ENCODE data around the gene CCR9. TPM values are rescaled to one million over a fixed set of nuclear protein-coding genes. Genes with fewer than 3 reads are reported as not detected.

The CCR9 gene
- total RNA-seq, 1 donor from 2014 or later, result not detected

DNA sequence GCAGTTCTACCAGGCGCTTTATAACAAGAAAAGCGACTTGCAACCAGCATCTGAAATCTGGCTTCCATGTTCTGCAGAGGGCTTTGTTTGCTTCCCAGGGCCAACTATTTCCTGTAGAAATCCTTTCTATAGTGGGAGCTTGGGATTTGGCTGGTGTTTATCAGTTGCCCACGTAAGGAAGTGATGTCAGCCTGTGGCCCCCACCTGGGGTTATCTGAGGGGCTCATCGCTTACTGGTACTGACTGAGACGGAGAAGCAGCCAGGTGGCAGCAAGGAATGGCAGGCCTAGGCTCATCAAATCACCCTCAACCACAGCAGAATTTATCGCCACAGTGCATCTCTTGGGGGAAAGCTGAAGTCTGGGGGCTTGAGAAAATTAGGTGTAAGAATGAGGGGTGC is 14.6 kb upstream of the CCR9 start:
- no peak for TF ChIP-seq EZH2 (IDR thresholded peaks at IDR 0.05; ENCODE audit: insufficient read depth, low read length)
- TF ChIP-seq, protein P1, sequence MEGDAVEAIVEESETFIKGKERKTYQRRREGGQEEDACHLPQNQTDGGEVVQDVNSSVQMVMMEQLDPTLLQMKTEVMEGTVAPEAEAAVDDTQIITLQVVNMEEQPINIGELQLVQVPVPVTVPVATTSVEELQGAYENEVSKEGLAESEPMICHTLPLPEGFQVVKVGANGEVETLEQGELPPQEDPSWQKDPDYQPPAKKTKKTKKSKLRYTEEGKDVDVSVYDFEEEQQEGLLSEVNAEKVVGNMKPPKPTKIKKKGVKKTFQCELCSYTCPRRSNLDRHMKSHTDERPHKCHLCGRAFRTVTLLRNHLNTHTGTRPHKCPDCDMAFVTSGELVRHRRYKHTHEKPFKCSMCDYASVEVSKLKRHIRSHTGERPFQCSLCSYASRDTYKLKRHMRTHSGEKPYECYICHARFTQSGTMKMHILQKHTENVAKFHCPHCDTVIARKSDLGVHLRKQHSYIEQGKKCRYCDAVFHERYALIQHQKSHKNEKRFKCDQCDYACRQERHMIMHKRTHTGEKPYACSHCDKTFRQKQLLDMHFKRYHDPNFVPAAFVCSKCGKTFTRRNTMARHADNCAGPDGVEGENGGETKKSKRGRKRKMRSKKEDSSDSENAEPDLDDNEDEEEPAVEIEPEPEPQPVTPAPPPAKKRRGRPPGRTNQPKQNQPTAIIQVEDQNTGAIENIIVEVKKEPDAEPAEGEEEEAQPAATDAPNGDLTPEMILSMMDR (IDR thresholded peaks at IDR 0.05; ENCODE audit: insufficient read depth, low read depth, low read length), result no peak
- H3K4me1 Mint-ChIP-seq (ENCODE audit: low read depth, unreplicated experiment), result no peaks in the 10 kb centered on the region
- FAIRE-seq (no peak), DNase-seq (ENCODE audit: low read depth) (no peak)
- H3K4me3 ChIP-seq (ENCODE audit: insufficient read depth, low read depth, low read length), result no peak overlapping the region
- H3K9me3 Mint-ChIP-seq (ENCODE audit: unreplicated experiment), result peaks cover 2% of the 10 kb centered on the region
- H3K27ac ChIP-seq (ENCODE audit: low read depth, low read length), result no peak overlapping the region
- no peak overlapping the region for H2AFZ ChIP-seq (ENCODE audit: low read depth, low read length)
- no peak overlapping the region for H3K27ac Mint-ChIP-seq (ENCODE audit: unreplicated experiment)
- H3K27me3 ChIP-seq (ENCODE audit: insufficient read depth, low read length), result peaks cover 1% of the 10 kb centered on the region
- H3K9ac ChIP-seq (ENCODE audit: low read length), result no peak overlapping the region
- no peaks in the 10 kb centered on the region for H3K79me2 ChIP-seq (ENCODE audit: insufficient read depth, low read length)
- H3K4me2 ChIP-seq (ENCODE audit: low read length), result no peak overlapping the region
- H3K9me3 ChIP-seq (ENCODE audit: insufficient read depth, low read depth, low read length), result no peaks in the 10 kb centered on the region
- no peaks in the 10 kb centered on the region for H3K36me3 ChIP-seq (ENCODE audit: insufficient read depth, low read length)
- H3K4me1 ChIP-seq (ENCODE audit: insufficient read depth, low read length), result no peaks in the 10 kb centered on the region
- H3K27me3 Mint-ChIP-seq (ENCODE audit: low read depth, unreplicated experiment), result peaks cover 18% of the 10 kb centered on the region
- no peak overlapping the region for H3K4me3 Mint-ChIP-seq (ENCODE audit: unreplicated experiment)
- no peaks in the 10 kb centered on the region for H3K36me3 Mint-ChIP-seq (ENCODE audit: low read depth, unreplicated experiment)
- no peaks in the 10 kb centered on the region for H4K20me1 ChIP-seq (ENCODE audit: insufficient read depth, low read length)

DNA sequence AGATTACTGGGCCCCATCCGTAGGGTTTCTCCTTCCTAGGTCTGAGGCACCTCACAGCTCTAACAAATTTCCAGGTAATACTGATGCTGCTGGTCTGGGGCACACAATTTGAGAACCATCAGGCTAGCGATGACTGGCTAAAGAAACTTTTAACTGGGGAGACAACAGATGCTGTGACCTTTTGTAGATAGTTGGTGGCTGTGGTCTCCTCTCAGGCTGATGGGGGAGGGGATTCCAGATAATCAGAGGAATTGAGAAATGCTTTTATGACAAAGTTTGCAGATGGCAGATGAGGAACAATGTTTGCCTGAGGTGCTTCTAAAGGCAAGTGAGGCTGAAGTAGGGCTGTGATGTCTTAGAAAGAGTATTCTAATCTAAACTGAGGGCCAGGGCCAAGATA is 13.8 kb upstream of the CCR9 start:
- Histone ChIP-seq H3K79me2 (ENCODE audit: insufficient read depth, low read length) (no peaks in the 10 kb centered on the region), H3K36me3 (ENCODE audit: insufficient read depth, low read length) (no peaks in the 10 kb centered on the region), H2AFZ (ENCODE audit: low read depth, low read length) (no peak overlapping the region), H3K4me2 (ENCODE audit: low read length) (no peak overlapping the region), H3K4me3 (ENCODE audit: insufficient read depth, low read depth, low read length) (no peak overlapping the region), H3K27ac (ENCODE audit: low read depth, low read length) (no peak overlapping the region), H4K20me1 (ENCODE audit: insufficient read depth, low read length) (no peaks in the 10 kb centered on the region), H3K9me3 (ENCODE audit: insufficient read depth, low read depth, low read length) (no peaks in the 10 kb centered on the region), H3K9ac (ENCODE audit: low read length) (no peak overlapping the region), H3K27me3 (ENCODE audit: insufficient read depth, low read length) (peaks cover 4% of the 10 kb centered on the region), H3K4me1 (ENCODE audit: insufficient read depth, low read length) (no peaks in the 10 kb centered on the region)
- no peak for DNase-seq (ENCODE audit: low read depth)
- Mint-ChIP-seq H3K4me3 (ENCODE audit: unreplicated experiment) (no peak overlapping the region), H3K9me3 (ENCODE audit: unreplicated experiment) (peaks cover 2% of the 10 kb centered on the region), H3K4me1 (ENCODE audit: low read depth, unreplicated experiment) (no peaks in the 10 kb centered on the region), H3K27ac (ENCODE audit: unreplicated experiment) (no peak overlapping the region), H3K36me3 (ENCODE audit: low read depth, unreplicated experiment) (no peaks in the 10 kb centered on the region), H3K27me3 (ENCODE audit: low read depth, unreplicated experiment) (peaks cover 15% of the 10 kb centered on the region)
- FAIRE-seq, result no peak
- TF ChIP-seq EZH2 (IDR thresholded peaks at IDR 0.05; ENCODE audit: insufficient read depth, low read length), result no peak
- TF ChIP-seq, protein P1 (IDR thresholded peaks at IDR 0.05; ENCODE audit: insufficient read depth, low read depth, low read length), result no peak

DNA sequence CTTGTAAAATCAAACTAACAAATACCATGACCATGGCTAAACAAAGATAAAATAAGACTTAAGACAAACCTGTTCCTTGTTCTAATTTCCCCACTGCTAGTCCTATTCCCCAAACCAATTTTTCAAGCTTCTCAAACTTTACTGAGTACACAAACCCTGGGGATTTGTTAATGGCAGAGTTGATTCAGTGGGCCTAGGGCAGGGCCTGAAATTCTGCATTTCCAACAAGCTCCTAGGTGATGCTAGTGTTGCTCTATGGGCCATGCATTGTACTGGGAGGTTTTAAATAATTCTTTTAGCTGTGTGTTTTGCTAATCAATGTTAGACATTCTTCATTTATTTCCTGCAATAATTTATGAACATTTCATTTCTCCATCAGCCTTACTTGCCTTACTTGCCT is 13.3 kb upstream of the CCR9 start:
- Histone ChIP-seq H3K27me3 (ENCODE audit: insufficient read depth, low read length) (peaks cover 4% of the 10 kb centered on the region), H3K79me2 (ENCODE audit: insufficient read depth, low read length) (no peaks in the 10 kb centered on the region), H3K27ac (ENCODE audit: low read depth, low read length) (no peak overlapping the region), H3K4me1 (ENCODE audit: insufficient read depth, low read length) (no peaks in the 10 kb centered on the region), H2AFZ (ENCODE audit: low read depth, low read length) (no peak overlapping the region), H3K9ac (ENCODE audit: low read length) (no peak overlapping the region), H3K36me3 (ENCODE audit: insufficient read depth, low read length) (no peaks in the 10 kb centered on the region), H3K9me3 (ENCODE audit: insufficient read depth, low read depth, low read length) (no peaks in the 10 kb centered on the region), H3K4me3 (ENCODE audit: insufficient read depth, low read depth, low read length) (no peak overlapping the region), H4K20me1 (ENCODE audit: insufficient read depth, low read length) (no peaks in the 10 kb centered on the region), H3K4me2 (ENCODE audit: low read length) (no peak overlapping the region)
- Mint-ChIP-seq H3K36me3 (ENCODE audit: low read depth, unreplicated experiment) (no peaks in the 10 kb centered on the region), H3K4me1 (ENCODE audit: low read depth, unreplicated experiment) (no peaks in the 10 kb centered on the region), H3K27me3 (ENCODE audit: low read depth, unreplicated experiment) (peaks cover 15% of the 10 kb centered on the region), H3K27ac (ENCODE audit: unreplicated experiment) (no peak overlapping the region), H3K9me3 (ENCODE audit: unreplicated experiment) (peaks cover 2% of the 10 kb centered on the region), H3K4me3 (ENCODE audit: unreplicated experiment) (no peak overlapping the region)
- no peak for DNase-seq (ENCODE audit: low read depth)
- TF ChIP-seq EZH2 (IDR thresholded peaks at IDR 0.05; ENCODE audit: insufficient read depth, low read length), result no peak
- TF ChIP-seq, protein P1 (IDR thresholded peaks at IDR 0.05; ENCODE audit: insufficient read depth, low read depth, low read length), result no peak
- no peak for FAIRE-seq

All from astrocyte (in vitro differentiated cells and primary cell).